Left forelimb (tissue), 1 donor: ENCODE measurements around the gene EEF1AKMT1.

Source experiments
- DNase-seq: peaks from one replicate; pipeline ENCODE4 v3.0.0-alpha.2; 2018; ENCODE audit warnings: low spot score

Gene EEF1AKMT1

GRCh38 chr13:20773194-20774080 is at the start of gene EEF1AKMT1:
TSS of gene EEF1AKMT1 (minus strand) at chr13:20773961. CDS start at chr13:20757598, 16,363 bp downstream.
- peak; percentile 97 for DNase-seq

GRCh38 chr13:20823071-20823470 is 49.3 kb upstream of the EEF1AKMT1 start:
- DNase-seq = no peak

GRCh38 chr13:20822406-20822805 is 48.6 kb upstream of the EEF1AKMT1 start:
- DNase-seq = no peak

- DNase-seq = no peak
Observed at GRCh38 chr13:20819715-20820114, 46.0 kb upstream of the EEF1AKMT1 start.

- no peak for DNase-seq
Observed at GRCh38 chr13:20815464-20815863, 41.7 kb upstream of the EEF1AKMT1 start.

GRCh38 chr13:20814224-20814910 is 40.6 kb upstream of the EEF1AKMT1 start:
- no peak for DNase-seq

GRCh38 chr13:20812890-20813289 is 39.1 kb upstream of the EEF1AKMT1 start:
- no peak for DNase-seq

- DNase-seq = no peak
Observed at GRCh38 chr13:20810808-20811207, 37.0 kb upstream of the EEF1AKMT1 start.

- no peak for DNase-seq
Observed at GRCh38 chr13:20808874-20809273, 35.1 kb upstream of the EEF1AKMT1 start.

GRCh38 chr13:20803180-20803965 is 29.6 kb upstream of the EEF1AKMT1 start:
- no peak for DNase-seq

GRCh38 chr13:20801707-20802106 is 27.9 kb upstream of the EEF1AKMT1 start:
- DNase-seq = no peak

- no peak for DNase-seq
Observed at GRCh38 chr13:20799726-20800416, 26.1 kb upstream of the EEF1AKMT1 start.

GRCh38 chr13:20798027-20798426 is 24.3 kb upstream of the EEF1AKMT1 start:
- DNase-seq = no peak

GRCh38 chr13:20796791-20797508 is 23.2 kb upstream of the EEF1AKMT1 start:
- no peak for DNase-seq

GRCh38 chr13:20789665-20790064 is 15.9 kb upstream of the EEF1AKMT1 start:
- DNase-seq = no peak

GRCh38 chr13:20788312-20788711 is 14.6 kb upstream of the EEF1AKMT1 start:
- DNase-seq = no peak

GRCh38 chr13:20787180-20787579 is 13.4 kb upstream of the EEF1AKMT1 start:
- DNase-seq = no peak

- DNase-seq = no peak
Observed at GRCh38 chr13:20782116-20782708, 8.5 kb upstream of the EEF1AKMT1 start.

GRCh38 chr13:20780317-20780716 is 6.6 kb upstream of the EEF1AKMT1 start:
- no peak for DNase-seq

- no peak for DNase-seq
Observed at GRCh38 chr13:20779405-20779804, 5.6 kb upstream of the EEF1AKMT1 start.

GRCh38 chr13:20778311-20778710 is 4.5 kb upstream of the EEF1AKMT1 start:
- no peak for DNase-seq
